Stimulated activated CD4-positive, alpha-beta T cell treated with anti-CD3 and anti-CD28 coated beads, Interleukin-12 subunit alpha, Interleukin-12 subunit beta, amount 100 ng/mL, for 24 hours (primary cell): ENCODE data around the gene PRKAA1.
"Not testable (repeated sequence)": the region's sequence is repeated elsewhere in the genome, so short reads cannot be mapped to it uniquely, and the experiment has no call there.

Source experiments
- DNase-seq, 2 experiments: peaks; one replicate each; pipeline ENCODE4 v3.0.0-alpha.2; 2020; ENCODE audit warnings: low read depth in 2 of 2

The PRKAA1 gene

DNA sequence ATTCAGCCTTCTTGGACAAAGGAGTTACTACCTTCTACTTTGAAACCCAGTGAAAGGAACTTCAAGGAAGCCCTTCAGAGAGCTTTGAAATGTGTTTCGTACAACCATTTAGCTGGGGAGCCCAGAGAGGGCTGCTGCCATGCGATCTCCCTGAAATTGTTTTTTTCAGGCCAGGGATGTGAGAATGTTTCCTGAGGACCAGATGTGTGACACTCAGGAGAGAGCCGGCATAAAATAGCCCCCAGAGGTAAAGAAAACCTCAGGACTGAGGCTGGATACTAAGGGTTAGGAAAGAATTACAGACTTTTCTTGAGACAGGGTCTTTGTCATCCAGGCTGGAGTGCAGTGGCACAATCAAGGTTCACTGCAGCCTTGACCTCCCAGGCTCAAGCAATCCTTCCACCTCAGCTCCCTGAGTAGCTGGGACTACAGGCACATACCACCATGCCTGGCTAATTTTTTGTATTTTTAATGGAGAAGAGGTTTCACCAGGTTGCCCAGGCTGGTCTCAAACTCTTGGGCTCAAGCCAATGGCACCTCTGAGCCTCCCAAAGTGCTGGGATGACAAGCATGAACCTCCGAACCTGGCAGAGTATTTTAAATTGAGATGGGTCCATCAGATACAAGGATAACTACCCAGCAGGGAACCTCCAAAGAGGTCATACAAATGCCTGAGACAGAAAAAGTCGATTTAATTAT is 28.5 kb upstream of the PRKAA1 start:
- no peak for DNase-seq

DNA sequence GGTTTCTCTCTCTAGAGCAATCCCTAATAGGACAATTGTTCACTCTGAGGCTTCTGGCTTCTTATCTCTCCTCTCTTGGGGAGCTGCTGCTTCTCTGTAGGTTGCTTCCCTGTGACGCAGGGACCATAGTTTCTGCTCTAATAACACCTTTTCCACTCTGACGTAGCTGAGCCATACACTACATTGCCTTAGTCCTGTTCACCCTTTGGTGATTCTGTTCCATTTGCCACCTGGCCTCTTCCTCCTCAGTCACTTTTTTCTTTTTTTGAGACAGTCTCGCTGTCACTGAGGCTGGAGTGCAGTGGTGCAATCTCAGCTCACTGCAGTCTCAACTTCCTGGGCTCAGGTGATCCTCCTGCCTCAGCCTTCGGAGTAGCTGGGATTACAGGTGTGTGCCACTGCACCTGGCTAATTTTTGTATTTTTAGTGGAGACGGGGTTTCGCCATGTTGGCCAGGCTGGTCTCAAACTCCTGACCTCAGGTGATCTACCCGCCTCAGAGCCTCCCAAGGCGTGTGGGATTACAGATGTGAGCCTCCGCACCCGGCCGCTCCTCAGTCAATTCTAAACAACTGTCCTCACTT is 27.4 kb upstream of the PRKAA1 start:
- DNase-seq, result not testable (repeated sequence)

DNA sequence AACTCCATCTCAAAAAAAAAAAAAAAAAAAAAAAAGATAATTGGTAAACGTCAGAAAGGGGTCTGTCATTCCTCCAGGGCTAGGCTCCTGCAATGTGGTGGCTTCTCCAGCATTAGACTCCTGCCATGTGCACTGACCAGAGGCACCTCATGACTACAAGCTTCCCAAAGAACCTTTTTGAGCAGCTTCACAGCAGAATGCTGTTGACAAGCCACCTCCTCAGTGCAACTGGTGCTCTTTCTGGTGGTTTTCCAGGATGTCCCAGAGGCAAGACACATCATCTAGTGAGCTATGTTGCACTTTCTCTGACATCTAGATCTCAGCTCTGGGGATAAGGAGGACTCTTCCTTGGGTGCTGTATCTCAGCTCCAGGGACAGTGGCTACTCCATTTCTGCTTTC is 25.3 kb upstream of the PRKAA1 start:
- DNase-seq, result no peak

DNA sequence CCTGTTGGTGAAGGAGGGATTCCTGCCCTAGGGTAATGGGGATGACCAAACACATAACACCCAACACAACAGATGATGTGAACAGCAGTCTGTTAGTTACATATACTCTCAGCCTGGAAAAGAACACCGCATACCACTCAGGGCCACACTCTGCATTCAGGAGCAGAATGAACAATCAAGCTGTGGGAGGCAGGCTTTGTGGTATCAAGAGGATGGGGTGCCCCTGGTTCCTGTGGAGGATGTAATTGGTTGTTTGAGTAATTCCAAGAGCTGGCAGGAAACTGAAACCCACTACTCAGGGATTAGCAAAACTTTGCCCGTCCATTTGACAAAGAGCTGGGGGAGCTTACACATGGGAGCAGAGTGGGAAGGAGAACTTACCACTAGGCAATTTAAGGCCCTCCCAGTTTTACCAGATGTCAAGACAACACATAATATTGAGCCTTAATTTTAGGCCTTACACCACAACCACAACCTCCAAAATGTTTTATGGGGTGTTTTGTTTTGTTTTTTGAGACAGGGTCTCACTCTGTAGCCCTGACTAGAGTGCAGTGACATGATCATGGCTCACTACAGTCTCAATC is 15.6 kb upstream of the PRKAA1 start:
- no peak for DNase-seq

DNA sequence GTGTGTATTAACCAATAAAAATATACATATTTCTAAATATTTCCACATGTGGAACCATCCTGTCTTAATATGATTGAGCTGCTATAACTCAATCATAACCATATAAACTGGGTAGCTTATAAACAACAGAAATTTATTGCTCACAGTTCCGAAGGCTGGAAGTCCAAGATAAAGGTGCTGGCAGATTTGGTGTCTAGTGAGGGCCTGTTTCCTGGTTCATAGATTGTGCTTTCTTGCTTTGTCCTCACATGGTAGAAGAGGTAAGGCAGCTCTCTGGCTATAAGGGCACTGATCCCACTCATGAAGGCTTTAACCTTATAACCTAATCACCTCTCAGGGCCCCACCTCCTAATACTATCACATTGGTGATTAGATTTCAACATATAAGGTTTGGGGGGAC is 14.0 kb upstream of the PRKAA1 start:
- no peak for DNase-seq

DNA sequence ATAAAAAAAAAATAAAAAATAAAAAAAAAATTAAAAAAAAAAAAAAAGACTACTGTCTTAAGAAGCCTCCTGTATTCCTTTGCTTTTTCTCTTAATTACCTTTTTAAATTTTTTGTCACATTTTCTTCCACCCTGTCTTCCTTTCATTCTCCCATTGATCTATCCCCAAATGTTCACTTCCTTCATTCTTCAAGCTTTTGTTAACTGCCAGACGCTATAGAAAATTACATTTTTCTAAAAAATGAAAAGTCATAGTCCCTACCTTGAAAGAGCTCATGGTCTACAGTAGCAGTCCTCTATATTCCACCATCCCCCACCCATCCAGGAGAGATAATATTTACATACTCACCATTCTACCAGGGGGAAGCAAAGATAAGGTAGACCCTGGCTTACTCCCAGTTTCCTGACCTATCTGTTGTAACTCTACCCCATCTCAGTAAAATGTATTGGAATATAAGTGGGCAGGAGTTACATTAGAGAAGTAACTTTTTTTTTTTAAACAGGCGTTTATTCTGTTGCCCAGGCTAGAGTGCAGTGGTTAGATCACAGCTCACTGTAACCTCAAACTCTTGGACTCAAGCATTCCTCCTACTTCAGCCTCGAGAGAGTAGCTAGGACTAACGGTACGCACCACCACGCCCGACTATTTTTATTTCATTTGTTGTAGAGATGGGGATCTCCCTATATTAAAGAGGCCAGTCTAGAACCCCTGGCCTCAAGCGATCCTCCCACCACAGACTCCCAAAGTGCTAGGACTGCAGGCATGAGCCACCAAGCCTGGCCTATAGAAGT is 3.8 kb upstream of the PRKAA1 start:
- DNase-seq, result no peak

DNA sequence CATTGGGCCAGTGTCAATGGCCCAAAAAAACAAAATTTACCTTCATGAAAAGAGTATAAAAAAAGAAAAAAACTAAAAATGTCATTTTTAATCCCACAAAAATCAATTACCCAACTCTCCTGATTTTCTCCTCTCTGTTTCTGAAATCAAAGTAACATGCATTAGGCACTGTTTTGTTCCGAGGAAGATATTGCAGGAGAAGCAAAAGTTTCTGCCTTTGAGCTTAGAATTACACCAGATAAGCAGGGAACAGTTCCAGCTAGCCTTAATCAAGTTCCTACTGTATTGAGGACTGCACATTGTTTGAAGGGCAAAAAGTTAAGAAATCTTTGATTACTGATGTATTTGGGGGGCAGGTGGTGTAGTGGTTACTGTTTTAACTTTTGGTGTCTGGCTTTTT is 1.1 kb upstream of the PRKAA1 start:
- DNase-seq, result no peak

DNA sequence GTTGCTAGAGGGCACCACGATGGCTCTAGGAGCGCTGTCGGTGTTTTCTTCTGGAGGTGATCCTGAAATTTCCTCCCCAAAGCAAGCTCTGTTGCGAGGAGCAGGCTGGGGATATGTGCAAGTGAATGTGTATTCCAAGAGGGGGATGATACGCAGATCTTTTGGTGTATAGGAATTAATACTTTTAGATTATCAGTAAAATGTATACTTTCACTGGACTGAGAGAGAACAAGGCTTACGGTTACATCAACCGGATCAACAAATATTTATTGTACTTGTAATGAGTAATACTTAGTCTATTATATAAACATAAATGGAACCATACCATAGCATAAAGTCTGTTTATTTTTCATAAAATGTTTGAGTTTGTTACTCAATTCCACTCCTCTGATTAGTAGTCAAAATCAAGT is 632 bp upstream of the PRKAA1 start:
- DNase-seq, result no peak

DNA sequence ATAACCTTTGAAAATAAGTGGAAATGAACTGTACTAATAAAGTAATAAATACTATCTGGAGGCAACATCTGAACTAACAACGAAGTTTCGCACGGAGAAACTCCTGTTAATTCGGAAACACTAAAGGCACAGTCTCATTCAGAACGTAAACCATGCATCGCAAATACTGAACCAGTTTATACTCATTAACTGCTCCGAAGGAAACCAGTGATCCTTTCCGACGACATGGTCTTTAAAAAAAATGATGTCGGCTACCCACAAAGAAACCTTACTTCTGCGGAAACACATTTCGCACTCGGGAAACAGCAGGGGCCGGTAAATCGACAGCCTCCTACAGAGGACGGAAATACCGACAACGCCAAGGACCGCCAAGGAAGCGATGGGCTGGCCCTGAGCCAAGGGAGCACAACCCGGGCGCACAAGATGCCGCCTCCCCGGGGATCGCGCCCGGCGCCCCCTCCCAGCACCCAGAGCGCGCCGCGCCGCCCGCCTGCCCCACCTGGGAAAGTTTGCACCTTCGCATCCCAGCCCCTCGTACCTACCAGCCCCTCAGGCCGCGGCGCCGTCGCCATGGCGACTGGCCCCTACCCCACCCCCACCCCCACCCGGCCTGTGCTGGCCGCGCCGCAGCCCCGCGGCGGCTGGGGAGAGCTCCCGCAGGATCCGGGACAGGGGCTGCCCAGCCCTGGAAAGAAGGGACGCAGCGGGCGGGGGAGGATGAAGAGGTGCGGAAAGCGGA is 732 bp downstream of the PRKAA1 start:
- peak; percentile 52 to 73 for DNase-seq

DNA sequence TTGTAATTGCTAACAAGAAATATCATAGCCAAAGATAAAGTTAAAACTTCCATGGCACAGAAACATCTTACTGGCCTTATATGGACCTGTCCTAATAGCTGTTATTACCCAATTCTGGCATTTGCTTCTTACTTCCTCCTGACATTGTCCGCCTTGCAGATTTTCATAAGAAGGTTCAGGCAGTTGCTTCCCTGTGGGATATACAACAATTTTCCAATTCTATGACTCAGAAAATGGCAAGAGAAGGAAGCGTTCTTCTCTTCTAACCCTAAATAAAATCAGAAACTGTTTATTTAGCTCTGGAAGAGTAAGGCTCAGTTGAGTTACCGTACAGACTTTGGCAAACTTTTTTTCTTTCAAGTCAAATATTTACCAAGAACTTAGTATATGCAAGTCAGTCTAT is 1.7 kb downstream of the PRKAA1 start:
- DNase-seq, result no peak

DNA sequence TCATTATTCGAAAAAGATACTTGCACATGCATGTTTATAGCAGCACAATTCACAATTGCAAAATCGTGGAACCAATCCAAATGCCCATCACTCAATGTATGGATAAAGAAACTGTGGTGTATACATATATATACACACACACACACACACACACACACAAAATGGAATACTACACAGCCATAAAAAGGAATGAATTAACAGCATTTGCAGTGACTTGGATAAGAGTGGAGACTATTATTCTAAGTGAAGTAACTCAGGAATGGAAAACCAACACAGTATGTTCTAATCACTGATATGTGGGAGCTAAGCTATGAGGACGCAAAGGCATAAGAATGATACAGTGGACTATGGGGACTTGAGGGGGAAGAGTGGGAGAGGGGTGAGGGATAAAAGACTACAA is 3.3 kb downstream of the PRKAA1 start:
- not testable (repeated sequence) for DNase-seq

DNA sequence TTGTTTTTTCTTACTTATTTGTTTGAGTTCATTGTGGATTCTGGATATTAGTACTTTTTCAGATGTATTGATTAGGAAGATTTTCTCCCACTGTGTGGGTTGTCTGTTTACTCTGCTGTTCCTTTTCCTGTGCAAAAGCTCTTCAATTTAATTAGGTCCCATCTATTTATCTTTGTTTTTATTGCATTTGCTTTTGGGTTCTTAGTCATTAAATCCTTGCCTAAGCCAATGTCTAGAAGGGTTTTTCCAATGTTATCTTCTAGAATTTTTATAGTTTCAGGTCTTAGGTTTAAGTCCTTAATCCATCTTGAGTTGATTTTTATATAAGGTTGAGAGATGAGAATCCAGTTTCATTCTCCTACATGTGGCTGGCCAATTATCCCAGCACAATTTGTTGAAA is 3.8 kb downstream of the PRKAA1 start:
- not testable (repeated sequence) for DNase-seq

DNA sequence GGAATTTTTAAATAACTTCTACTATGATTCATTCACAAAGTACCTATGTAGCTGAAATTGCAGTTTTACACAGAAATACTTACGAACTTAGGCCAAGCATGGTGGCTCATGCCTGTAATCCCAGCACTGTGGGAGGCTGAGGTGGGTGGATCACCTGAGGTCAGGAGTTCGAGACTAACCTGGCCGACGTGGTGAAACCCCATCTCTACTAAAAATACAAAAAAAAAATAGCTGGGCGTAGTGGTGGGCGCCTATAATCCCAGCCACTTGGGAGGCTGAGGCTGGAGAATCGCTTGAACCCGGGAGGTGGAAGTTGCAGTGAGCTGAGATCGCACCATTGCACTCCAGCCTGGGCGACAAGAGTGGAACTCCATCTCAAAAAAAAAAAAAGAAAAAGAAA is 5.5 kb downstream of the PRKAA1 start:
- DNase-seq, result not testable (repeated sequence)

DNA sequence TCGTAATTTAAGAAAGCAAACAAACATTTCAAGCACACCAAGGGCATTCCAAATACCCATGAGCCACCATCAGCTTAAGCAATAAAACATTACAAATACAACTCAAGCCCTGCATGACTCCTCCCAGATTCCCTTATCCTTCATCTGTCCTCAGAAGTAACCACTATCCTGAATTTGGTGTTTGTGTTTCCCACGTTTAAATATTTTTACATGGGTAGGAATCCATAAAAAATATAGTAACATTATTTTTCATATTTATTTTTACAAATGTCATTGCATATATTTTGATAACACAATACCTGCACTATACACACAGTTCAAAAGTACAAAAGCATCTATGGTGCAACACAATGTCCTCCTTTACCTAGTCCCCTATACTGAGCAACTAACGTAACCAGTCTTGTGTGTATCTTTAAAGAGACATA is 6.4 kb downstream of the PRKAA1 start:
- no peak for DNase-seq

DNA sequence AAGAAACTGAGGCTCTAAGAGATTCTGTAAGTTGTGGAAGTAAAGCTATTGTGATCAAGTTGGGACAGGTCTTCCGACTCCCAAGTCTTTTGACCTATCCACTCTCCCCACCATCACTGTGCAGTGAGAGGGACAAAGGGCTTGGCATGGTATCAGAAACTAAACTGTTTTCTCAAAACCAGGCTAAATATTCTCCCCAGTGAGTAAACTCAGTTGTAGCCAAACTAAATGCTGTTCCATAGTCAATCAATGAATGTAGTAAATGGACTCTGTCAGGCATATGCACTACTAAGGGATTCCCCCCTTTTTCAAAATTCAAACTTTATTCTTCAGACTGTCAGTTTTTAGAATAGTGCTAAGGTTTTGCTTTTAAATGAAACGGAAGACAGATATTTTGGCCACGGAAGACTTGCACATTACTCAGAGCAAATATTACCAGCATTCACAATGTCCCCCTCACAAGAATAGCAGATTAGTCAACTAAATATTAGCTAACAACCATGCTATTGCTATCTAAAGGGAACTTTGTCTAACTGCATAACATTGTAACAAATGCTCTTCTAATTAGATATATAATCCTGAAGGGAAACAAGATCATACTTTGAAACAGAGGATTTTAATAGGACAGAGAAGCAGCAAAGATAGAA is 7.1 kb downstream of the PRKAA1 start:
- no peak for DNase-seq

DNA sequence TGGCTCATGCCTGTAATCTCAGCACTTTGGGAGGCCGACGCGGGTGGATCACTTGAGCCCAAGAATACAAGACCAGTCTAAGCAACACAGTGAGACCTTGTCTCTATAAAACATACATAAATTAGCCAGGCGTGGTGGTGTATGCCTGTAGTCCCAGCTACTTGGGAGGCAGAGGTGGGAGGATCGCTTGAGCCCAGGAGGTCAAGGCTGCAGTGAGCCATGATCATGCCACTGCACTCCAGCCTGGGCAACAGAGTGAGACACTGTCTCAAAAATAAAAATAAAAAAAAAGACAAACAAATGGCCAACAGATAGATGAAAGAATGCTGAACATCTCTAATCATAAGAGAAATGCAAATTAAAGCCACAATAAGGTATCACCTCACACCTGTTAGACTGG is 9.2 kb downstream of the PRKAA1 start:
- DNase-seq, result not testable (repeated sequence)

DNA sequence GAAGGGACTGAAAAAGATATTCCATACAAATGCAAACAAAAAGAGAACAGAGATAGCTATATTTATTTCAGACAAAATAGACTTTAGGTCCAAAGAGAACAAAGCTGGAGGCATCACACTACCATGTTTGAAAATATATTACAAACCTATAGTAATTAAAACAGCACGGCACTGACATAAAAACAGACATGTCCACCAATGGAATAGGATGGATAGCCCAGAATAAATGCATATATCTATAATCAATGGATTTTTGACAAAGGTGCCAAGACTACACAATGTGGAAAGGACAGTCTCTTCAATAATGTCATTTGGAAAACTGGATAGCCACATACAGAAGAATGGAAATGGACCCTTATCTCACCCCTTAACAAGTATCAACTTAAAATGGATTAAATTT is 10.2 kb downstream of the PRKAA1 start:
- DNase-seq, result no peak

DNA sequence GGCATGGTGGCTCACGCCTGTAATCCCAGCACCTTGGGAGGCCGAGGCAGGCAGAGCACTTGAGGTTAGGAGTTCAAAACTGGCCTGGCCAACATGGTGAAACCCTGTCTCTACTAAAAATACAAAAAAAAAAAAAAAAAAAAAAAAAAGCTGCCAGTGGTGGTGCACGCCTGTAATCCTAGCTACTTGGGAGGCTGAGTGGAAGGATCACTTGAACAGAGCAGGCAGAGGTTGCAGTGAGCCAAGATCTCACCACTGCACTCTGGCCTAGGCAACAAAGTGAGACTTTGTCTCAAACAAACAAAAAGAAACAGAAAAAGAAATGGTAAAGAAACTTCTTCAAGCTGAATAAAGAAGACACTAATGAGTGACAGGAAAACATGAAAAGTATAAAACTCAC is 11.5 kb downstream of the PRKAA1 start:
- not testable (repeated sequence) for DNase-seq

DNA sequence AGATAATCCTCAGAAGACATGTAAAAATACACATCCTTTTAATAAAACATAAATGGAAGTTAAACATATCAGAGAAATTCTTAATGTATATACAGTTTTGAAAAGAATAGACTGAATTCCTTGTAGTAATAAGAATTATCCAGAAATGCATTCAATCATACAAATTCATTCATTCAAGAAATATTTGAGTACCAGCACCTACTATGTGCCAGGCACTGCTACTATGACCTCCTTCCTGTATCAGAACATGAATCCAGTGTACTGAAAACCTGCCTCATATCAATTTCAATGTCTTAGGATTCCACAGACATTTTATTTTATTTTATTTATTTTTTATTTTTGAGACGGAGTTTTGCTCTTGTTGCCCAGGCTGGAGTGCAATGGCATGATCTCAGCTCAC is 13.3 kb downstream of the PRKAA1 start:
- no peak for DNase-seq

DNA sequence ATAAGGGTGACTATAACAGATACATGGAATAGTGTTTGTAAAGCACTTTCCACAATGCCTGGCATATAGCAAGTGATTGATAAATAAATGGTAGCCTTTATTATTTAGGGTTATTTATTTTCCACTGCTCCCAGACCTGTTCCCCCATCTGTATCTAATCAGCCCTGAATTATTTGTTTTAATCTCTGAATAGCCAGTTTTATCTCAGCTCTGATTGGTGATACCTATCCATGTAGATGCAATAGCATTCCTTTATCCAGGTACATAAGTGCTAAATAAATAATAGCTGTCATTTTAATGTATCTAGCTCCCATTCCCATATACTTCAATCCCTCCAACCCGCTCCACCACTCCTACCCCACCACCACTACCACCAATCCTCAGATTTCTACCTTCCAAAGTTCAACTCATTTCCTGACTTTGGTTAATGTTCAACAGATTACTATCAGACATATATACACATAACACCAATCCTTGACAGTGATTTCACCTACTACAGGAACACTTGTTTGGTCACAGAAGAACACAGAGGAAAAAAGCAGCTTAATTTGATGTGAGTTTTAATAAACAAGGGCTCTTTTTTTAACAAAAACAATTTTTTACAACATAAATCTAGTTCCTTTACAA is 14.0 kb downstream of the PRKAA1 start:
- no peak for DNase-seq

DNA sequence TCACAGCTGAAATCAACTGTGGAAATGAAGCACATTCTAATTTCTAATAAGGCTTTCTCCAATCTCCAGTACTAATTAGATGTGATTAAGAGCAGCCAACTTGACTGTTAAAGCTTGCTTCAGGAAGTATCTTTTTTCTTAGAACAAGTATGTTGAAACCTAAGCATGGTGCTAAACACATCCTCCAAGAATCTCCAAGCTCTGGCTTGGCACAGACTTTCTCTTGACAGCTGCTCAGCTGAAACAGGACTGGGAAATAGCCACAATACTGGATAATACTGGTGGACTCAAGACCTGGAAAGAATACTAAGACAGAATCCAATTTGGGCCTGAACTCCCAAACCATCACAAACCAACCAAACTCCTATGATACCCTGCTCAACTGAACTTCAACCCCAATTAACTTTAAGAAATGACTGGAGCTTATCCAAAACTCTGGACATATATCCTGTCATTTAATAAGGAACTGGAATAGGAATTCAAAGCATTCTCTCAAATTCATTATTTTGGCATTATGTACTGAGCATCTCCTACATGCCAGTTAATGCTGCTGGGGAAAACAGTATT is 16.2 kb downstream of the PRKAA1 start:
- no peak for DNase-seq
